BJ (cell line): ENCODE data around the gene COQ2. TPM values are rescaled to one million over a fixed set of nuclear protein-coding genes. Genes with fewer than 3 reads are reported as not detected.

ENCODE experiments used
- CTCF ChIA-PET: fragments of 350-600 bp; formaldehyde crosslinking; extraction: SDS; loops from one replicate; lab custom pipeline; 2021; ENCODE audit warnings: antibody characterized with exemption, inconsistent platforms; lab: Yijun Ruan, JAX
- POLR2A ChIA-PET: fragments of 300-600 bp; sonication (Branson Sonifier 250); formaldehyde crosslinking; extraction: SDS; loops from one replicate; lab custom pipeline; 2021; ENCODE audit warnings: antibody characterized with exemption; lab: Charles Lee
- DNase-seq: peaks from one replicate; pipeline ENCODE4 v3.0.0-alpha.2; 2011; ENCODE audit warnings: low read depth
- H3K27me3 ChIP-seq: 2 replicates; pipeline ENCODE4 v1.6.0; 2011; ENCODE audit warnings: low read length; ENCODE audit not compliant: control insufficient read depth, insufficient read depth
- H3K36me3 ChIP-seq: 2 replicates; pipeline ENCODE4 v1.5.1; 2011; ENCODE audit warnings: low read length; ENCODE audit not compliant: control insufficient read depth, insufficient read depth
- H3K4me3 ChIP-seq: 2 replicates; pipeline ENCODE4 v1.5.1; 2011; ENCODE audit warnings: low read depth, mild to moderate bottlenecking, control low read depth, low read length
- CTCF ChIP-seq: IDR thresholded peaks from 2 replicates; pipeline ENCODE4 v1.5.1; 2011; ENCODE audit warnings: low read depth, mild to moderate bottlenecking, control low read depth, inconsistent platforms, low read length, moderate library complexity; ENCODE audit not compliant: insufficient read depth
- polyA plus RNA-seq: library from polyadenylated mRNA; depleted of rRNA; stranded (reverse); fragments of >200 nt; gene quantifications from 2 replicates; pipeline ENCODE4 v1.2.3, GENCODE V29; 2011

COQ2 gene
- polyA plus RNA-seq, 1 experiment: 14.5 TPM

DNA sequence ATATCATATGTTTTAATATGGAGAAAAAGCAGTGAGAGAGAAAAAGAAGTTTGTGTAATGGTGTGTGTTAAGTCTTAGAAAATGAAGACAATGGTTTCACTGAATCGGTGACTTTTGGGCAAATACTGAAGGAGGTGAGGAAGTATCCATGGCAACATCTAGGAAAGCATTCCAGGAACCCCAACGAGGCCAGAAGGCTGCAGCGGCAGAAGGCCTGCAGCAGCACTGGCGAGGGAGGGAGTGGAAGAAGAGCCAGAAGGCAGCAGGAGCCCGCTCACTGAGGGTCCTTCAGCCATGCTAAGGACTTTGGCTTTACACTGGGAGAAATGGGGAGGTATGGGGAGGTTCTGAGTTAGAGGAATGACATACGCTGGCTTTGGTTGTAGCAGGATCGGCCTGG is 26.8 kb downstream of the COQ2 start:
- no peak for TF ChIP-seq CTCF
- ChIA-PET CTCF (no interaction called here), POLR2A (no interaction called here)
- Histone ChIP-seq H3K27me3 (no peaks in the 10 kb centered on the region), H3K4me3 (no peak overlapping the region), H3K36me3 (no peaks in the 10 kb centered on the region)
- DNase-seq: no peak

DNA sequence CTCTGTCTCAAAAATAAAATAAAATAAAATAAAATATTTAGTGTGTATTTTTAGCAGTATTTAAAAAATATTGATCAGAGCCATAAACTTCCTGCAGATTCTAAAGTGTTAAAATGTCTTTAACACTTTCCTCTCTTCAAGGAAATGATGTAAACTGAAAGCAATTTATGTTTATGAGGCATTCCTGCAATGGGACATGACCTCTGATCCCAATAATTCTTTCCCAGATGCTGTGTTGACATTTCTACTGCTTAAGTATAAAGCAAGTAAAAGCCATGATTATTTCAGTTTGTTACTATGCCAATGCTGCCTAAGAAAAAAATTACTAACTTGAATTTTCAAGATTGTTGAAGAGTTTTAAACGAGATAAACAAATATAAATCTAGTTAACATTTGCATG is 29.0 kb downstream of the COQ2 start:
- CTCF ChIA-PET: interaction anchor here (1.0 to 1.9 kb wide), 3 partner anchors 11 to 196 kb away, joined by 3 to 4 read pairs (median 4); no protein-coding TSS in a partner anchor
- H3K36me3 ChIP-seq: no peaks in the 10 kb centered on the region

DNA sequence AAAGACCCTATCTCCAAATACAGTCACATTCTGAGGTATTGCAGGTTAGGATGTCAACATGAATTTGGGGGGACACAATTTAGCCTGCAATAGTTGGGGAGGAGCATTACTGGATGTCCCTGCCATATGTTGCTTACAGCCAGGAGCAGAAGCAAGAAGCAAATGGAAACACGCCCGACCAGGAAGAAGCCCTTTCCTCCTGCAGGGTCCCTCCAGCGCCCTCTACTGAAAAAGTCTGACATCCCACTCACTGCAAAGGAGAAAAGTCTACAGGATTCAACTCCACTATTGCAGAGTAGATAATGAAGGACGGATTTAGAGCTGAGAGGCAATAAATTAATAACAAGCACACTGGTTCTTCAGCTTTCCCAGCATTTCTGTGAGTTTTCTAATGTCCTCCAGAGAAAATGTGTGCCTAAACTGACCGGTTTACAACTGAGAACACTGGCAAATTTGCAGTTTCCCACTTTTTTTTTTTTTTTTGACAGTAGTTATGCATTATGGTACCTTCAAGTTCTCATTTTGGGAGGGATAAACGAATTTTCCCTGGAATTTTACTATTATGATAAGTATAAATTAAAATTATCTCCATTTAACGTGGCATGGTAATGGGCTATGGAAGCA is 31.7 kb downstream of the COQ2 start:
- TF ChIP-seq CTCF: peak; percentile 79
- no peaks in the 10 kb centered on the region for H3K36me3 ChIP-seq
- no peak for DNase-seq
- ChIA-PET POLR2A (interaction anchor here (0.6 kb wide), 2 partner anchors 36 to 138 kb away, joined by 5 to 6 read pairs; no protein-coding TSS in a partner anchor), CTCF (interaction anchor here (0.6 to 5.2 kb wide), 19 partner anchors 8 to 322 kb away, joined by 3 to 38 read pairs (median 4); partner anchors contain the start of gene PLAC8)
- H3K4me3 ChIP-seq: no peak overlapping the region
- no peaks in the 10 kb centered on the region for H3K27me3 ChIP-seq

More for the DNA sequence above, 29.0 kb downstream of the COQ2 start:
- Histone ChIP-seq H3K4me3 (no peak overlapping the region), H3K27me3 (no peaks in the 10 kb centered on the region)
- POLR2A ChIA-PET: interaction anchor here (0.7 kb wide), 1 partner anchor 19 kb away, joined by 3 read pairs; no protein-coding TSS in a partner anchor
- peak; percentile 96 for DNase-seq
- no peak for TF ChIP-seq CTCF

GRCh38 chr4:83251447-83251830 is 33.2 kb downstream of the COQ2 start:
- TF ChIP-seq CTCF: no peak
- no peaks in the 10 kb centered on the region for H3K27me3 ChIP-seq
- DNase-seq: no peak
- H3K4me3 ChIP-seq: no peak overlapping the region
- H3K36me3 ChIP-seq: no peaks in the 10 kb centered on the region
- ChIA-PET CTCF (interaction anchor here (0.7 to 5.2 kb wide), 16 partner anchors 9 to 214 kb away, joined by 3 to 38 read pairs (median 4); partner anchors contain the start of gene PLAC8), POLR2A (interaction anchor here (0.7 to 1.4 kb wide), 4 partner anchors 139 to 216 kb away, joined by 3 to 5 read pairs (median 4); partner anchors contain the start of gene COPS4)

- DNase-seq: no peak
Observed at GRCh38 chr4:83250687-83251446, 33.7 kb downstream of the COQ2 start.

More at GRCh38 chr4:83250687-83251446, 33.7 kb downstream of the COQ2 start:
- no peaks in the 10 kb centered on the region for H3K36me3 ChIP-seq
- TF ChIP-seq CTCF: no peak
- H3K27me3 ChIP-seq: no peaks in the 10 kb centered on the region
- POLR2A ChIA-PET: interaction anchor here (0.7 to 1.4 kb wide), 4 partner anchors 138 to 216 kb away, joined by 3 to 5 read pairs (median 4); partner anchors contain the start of gene COPS4
- CTCF ChIA-PET: interaction anchor here (0.7 to 5.2 kb wide), 15 partner anchors 9 to 213 kb away, joined by 3 to 38 read pairs (median 4); partner anchors contain the start of gene PLAC8
- H3K4me3 ChIP-seq: no peak overlapping the region
